NCI-H1048 (cell line): ENCODE results near the gene F10.

Experiments
- DNase-seq: peaks from one replicate; lab custom pipeline; 2025; lab: John Stamatoyannopoulos, UW

F10 gene

DNA sequence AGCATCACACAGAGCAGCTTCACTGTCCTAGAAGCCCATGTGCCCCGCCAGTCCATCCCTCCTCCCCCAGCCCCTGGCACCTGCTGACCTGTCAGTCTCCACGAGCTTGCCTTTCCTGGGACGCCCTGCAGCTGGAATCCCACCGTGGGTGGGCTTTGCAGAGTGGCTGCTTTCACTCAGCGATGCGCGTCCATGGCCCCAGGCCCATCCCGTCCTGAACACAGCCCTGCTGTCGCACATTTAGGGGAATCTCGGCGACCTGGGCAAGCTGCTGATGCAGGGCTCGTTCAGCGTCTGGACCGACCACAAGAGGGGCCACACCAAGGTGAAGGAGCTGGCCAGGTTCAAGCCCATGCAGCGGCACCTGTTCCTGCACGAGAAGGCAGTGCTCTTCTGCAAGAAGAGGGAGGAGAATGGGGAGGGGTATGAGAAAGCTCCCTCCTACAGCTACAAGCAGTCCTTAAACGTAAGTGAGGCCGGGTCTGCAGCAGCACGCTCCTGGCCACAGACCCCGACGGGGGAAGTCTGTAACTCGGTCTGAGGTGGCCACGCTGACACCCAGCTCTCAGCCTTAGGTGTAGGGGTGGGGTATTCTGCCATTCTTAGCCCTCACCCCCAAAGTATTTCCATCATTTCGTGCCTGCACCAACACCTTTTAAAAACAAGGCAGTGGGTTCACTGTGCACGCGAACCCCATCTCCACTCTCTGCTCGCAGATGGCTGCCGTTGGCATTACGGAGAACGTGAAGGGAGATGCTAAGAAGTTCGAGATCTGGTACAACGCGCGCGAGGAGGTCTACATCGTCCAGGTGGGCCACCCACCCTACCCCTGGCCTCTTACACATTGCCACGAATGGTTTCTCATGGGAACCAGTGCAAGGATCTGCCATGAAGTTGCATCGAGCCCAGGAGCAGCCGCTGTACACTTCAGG lies 35.3 kb upstream of the F10 start:
- no peak for DNase-seq

- no peak for DNase-seq
These were observed 34.5 kb upstream of the F10 start for GRCh38 chr13:113087923-113088690.

- no peak for DNase-seq
These were observed 33.9 kb upstream of the F10 start for GRCh38 chr13:113088691-113089020.

DNA sequence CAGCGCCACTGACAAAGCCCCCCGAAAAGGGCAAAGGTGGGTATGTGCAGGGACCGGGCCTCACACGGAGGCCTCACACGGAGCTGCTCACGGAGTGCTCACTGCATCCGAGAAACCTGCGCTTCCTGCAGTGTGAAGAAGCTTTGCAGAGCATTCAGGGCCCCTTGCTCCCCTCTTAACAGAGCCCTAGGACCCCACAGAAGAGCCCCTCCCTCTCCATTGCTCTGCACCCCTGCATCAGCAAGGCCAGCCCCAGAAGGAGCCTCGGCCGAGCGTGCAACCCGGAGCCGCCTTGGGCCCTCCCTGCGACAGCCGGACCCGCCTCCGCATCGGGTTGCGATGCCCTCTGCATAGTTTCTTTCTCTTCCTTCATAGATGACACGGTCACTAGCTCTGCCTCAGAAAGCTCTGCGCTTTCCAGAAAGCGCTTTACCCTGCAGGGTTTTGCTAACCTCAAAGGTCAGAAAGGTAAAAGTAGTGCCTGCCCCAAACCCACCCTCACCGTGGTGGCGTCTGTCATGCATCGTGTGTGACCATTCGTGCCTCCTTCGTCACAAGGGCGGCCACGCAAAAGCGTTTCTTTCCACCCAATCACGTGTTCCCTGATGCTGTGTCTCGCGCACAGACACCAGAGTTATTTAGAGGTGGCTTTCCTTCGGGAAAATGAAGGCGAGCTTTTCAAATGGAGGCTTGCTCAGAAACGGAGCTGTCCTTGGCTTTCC lies 32.7 kb upstream of the F10 start:
- DNase-seq, result no peak

- DNase-seq, result no peak
These were observed 32.2 kb upstream of the F10 start for GRCh38 chr13:113090415-113090770.

GRCh38 chr13:113090806-113091205 lies 31.8 kb upstream of the F10 start:
- no peak for DNase-seq

DNA sequence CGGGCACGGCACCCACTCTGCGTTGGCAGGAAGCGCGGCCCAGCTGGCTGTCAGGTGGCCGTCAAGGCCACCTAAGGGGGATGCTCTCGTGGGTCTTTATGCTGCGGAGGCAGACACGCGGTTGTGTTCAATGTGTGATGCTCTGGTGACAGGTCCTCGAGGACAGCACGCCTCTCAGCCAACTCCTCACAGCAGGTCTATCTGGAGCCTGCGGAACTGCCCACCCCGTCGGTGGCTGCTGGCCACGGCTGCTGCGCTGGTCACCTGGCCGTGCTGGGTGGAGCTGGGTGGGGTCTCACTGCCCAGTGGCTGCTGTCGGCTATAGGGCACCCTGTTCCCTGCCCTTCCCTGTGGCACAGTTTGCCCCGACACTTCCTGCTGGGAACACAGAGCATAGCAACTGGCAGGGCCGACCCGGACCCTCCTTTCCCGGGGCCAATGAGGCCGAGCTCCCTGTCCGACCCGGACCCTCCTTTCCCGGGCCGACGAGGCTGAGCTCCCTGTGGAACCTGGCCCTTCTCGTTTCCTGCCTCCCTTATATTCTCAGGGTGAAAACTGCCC lies 31.3 kb upstream of the F10 start:
- no peak for DNase-seq

DNA sequence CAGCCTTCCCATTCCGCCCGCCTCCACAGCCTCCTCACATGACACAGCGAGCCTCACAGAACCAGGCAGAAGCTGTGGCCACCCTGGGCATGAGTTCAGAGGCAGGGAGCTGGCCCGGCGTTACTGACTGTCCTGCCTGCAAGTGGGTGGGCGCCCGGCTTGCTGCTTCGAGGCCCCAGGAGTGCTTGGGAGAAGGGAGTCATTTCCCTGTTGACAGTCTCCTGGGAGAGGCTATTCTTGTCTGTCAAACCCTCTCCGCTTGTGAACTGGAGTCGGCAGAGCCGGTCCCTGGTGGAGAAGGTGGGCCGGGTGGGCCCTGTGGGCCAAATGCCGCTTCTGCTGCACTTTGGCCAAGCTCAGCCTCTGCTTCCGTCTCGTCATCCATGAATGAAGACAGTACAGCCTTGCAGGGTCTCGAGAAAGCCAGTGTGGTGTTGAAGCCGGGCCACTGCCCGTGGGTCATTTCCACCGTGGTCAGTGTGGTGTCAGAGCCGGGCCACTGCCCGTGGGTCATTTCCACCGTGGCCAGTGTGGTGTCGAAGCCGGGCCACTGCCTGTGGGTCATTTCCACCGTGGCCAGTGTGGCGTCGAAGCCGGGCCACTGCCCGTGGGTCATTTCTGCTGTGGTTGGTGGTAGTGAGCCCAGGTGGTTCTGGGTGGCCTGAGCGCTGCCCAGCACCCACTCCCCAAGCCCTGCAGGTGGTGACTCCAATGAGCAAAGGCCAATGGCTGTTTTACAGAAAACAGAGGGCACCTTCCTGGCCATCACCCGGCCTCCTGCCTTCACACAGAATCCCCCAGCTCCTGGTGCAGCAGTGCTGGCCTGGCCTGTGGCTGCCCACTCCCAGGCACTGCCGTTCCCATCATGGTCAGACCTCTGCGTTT lies 30.5 kb upstream of the F10 start:
- DNase-seq, result no peak

- DNase-seq, result no peak
These were observed 29.6 kb upstream of the F10 start for GRCh38 chr13:113092776-113093579.

DNA sequence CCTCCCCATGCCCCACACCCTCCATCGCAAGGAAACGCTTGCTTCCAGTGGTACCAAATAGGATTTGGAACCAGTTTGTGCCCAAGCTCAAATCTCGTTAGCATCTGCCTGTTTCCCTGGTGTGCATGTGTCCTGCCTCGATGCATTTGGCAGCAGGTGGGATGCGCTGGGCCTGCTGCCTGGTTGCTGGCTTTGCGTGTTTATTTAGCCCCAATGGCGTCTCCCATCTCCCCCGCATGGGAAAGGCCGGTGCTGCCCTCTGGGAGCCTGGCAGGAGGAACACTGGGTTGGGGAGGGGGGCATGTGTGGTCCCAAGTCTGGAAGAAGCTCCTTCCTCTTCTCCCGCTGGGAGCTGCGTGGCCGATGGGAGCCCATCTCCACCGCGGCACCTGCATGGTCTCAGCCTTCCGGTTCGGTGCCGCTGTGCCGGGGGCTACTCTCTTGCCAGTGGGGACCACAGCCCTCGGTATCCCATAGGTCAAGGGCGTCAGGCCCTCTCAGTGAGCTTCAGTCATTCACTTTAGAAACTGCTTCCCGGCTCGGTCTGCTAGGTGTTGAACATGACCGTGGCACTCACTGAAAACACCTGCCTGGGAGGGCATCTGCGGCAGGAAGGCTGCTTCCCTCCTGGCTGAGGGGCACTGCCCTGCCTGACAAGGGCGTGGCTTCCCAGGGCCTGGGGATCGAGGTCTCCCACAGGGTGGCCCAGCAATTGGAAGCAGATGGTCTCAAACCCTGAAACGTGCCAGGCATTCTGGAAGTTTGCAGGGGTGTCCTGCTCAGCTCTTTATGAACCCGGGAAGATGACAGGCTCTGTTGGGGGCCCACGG lies 28.8 kb upstream of the F10 start:
- DNase-seq, result no peak

DNA sequence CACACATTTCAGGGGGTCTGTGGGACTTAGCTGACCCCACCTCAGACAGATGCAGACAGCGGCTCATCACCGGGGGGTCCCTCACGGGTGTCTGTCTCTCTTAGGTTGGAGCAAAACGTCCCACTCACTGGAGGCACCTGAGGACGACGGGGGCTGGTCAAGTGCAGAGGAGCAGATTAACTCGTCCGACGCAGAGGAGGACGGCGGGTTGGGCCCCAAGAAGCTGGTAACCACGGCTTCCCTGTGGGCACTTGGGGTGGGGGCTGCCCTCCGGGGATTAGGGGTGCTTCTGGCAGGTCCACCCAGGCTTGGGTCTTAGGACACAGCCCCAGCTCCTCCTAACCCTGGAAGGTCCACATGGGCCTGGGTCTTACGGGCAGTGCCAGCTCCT lies 28.2 kb upstream of the F10 start:
- no peak for DNase-seq

GRCh38 chr13:113095146-113096051 lies 27.2 kb upstream of the F10 start:
- no peak for DNase-seq

DNA sequence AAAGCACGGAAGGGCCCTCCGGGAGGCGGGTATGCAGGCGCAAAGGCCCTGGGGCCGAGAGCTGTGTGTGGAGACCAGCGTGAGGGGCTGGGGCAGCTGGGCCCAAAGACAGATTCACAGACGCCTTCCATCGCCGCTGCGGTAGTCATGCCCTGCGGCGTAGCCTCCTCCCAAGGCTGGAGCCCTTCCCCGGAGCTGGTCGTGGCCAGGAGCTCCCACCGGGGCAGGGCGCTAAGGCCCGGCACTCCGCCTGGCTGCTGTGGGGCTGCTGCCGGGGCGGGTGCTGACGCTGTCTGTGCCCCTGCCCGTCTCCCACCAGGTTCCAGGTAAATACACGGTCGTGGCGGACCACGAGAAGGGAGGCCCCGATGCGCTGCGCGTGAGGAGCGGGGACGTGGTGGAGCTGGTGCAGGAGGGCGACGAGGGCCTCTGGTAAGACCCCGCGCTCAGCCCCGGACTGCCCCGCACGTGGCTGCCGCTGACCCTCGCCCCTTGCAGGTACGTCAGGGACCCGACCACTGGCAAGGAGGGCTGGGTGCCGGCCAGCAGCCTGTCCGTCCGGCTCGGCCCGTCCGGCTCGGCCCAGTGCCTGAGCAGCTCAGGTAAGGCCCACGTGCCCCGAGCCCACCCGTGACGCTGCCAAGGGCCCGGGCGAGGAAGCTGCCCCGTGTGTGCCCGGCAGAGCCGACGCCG lies 26.4 kb upstream of the F10 start:
- DNase-seq, result no peak

DNA sequence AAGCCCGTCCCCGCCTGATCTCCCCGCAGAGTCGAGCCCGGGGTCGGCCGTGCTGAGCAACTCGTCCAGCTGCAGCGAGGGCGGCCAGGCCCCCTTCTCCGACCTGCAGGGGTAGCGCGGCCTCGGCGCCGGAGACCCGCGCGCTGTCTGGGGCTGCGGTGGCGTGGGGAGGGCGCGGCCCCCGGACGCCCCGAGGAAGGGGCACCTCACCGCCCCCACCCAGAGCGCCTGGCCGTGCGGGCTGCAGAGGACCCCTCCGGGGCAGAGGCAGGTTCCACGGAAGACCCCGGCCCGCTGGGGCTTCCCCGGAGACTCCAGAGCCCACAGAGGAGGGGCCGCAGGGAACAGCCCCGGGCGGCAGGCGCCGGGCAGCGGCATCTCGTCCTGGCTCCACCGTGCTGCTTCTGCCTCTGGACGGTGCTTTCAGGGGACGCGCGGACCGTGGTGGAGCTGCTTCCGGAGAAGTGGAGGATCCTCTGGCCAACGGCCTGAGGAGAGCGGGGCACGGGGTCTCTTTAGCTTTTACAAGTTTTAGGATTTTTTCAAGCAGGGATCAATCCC lies 25.8 kb upstream of the F10 start:
- no peak for DNase-seq

DNA sequence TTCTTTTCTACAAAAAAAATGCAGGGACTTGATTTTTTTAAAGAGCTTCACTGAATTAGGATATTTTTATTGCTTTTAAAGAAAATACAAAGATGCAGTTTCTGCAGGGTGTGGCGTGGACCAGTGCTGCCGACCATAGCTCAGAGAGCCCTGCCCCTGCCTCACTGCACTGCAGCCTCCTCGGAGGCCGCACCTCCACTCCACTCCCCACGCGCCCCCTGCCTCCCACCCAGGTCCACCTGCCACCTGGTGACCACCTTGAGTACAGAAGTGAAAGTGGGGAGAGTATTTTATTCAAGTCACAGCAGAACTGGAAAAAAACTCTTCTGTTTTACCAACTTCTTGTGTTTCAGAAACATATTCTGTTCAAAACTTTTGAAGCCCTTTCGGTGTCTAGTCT lies 24.9 kb upstream of the F10 start:
- no peak for DNase-seq

DNA sequence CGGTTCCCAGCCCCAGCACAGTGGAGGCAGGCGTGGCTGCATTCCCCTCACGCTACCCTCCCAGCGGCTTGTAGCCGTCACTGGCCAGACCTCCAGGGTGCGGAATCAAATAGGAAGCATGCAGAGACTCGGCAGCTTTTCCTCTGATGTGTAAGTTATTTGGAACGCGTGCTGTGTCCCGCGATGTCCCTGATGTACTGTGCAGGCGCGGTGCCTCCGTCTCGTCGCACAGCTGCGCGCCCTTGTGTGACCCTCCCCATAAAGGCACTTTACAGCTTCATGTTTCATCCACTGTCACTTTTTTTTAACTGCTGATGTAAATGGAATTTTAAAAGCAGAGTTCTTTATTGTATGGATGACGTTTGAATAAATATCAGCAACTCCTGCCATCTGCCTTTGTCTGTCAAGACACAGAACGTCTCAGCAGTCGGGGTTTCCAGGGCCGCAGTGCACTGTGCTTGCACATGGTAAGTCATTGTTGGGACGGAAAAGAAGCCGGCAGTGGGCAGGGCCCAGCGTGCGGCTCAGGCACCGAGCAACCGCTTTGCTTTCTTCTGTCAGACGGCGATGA lies 24.4 kb upstream of the F10 start:
- DNase-seq, result no peak

DNA sequence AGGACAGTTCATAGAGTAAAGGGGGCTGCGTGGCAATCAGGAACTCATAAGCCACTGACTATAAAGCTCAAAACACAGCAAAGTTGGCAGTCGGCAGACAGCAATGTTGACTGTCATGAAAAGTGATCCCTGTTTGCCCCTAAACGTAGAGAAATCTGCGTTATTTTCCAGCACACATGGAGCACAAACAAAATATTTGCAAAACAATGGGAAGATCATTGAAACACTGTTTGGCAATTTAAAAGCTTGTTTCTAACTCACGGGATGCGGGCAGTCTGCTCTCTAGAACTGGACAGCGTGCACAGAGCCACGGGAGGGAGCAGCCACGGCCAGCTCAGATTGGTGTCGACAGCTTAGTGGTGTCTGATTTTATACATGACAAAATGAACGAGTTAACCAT lies 23.5 kb upstream of the F10 start:
- no peak for DNase-seq
